Measurements from ENCODE around the gene SNX9. TPM values are rescaled to one million over a fixed set of nuclear protein-coding genes. Genes with fewer than 3 reads are reported as not detected.

SNX9 gene
- polyA plus RNA-seq, 2 of the 4 experiments (the other 2 are of a cell fraction), result 13.9 to 29.8 TPM

DNA sequence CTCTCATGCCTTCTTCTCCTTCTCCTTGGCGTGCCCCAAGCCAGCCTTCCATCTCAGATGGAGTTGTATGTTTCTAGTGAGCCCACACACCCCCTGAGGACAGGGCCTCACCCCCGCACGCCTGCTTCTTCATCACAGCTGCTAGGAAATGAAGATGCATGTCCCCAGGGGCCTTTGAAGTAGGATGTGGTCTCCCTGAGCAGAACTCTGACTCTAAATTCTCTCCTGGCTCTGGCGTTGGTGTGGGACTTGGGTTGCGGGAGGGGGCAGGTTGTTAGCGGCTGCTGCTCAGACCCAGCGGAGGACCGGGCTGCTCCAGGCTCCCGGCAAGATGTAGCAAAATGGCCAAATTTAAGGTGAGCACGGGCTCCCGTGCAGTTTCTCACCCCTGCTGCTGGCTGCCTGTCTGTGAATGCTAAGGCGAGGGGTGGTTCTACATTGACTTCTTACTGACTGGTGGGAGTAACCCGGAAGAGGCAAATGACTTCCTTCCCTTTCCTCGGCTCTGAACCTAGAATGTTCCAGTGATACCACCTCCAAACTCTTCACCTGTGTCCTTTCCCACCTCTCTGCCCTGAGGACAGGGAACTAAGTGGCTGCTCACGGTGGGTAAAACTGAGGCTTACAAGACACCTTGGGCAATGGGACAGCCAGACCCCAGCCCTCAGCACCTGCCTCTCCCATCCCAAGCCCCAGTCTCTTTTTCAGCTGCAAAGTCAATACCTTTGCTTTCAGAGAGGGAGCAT lies 167.4 kb downstream of the SNX9 start:
- ATAC-seq, result peak in 1 of 2 experiments; percentile 18; a peak in 1 of 6 replicates
- no peak for FAIRE-seq
- 77% methylated on average over 9 of the region's 15 CpGs for WGBS (ENCODE audit: missing lambda C conversion rate)
- H3K27ac ChIP-seq, result peak overlapping the region; percentile 78 to 82
- CTCF ChIA-PET, result interaction anchor here (1.0 to 1.5 kb wide), 4 partner anchors 9 to 50 kb away, joined by 3 to 5 read pairs (median 3); no protein-coding TSS in a partner anchor
- peak overlapping the region; percentile 87 for H3K4me2 ChIP-seq
- TF ChIP-seq, protein P1, sequence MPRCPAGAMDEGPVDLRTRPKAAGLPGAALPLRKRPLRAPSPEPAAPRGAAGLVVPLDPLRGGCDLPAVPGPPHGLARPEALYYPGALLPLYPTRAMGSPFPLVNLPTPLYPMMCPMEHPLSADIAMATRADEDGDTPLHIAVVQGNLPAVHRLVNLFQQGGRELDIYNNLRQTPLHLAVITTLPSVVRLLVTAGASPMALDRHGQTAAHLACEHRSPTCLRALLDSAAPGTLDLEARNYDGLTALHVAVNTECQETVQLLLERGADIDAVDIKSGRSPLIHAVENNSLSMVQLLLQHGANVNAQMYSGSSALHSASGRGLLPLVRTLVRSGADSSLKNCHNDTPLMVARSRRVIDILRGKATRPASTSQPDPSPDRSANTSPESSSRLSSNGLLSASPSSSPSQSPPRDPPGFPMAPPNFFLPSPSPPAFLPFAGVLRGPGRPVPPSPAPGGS (IDR thresholded peaks at IDR 0.05), result no peak
- TF ChIP-seq CHD2 (IDR thresholded peaks at IDR 0.05; ENCODE audit: low read length, partially characterized antibody) (no peak), RARB (CRISPR knock-in tag; IDR thresholded peaks at IDR 0.05) (no peak), RCOR1 (IDR thresholded peaks at IDR 0.05; ENCODE audit: low read depth, low read length) (no peak), HOXB5 (CRISPR knock-in tag; IDR thresholded peaks at IDR 0.05) (no peak), CEBPB (IDR thresholded peaks at IDR 0.05) (no peak), BHLHE40 (IDR thresholded peaks at IDR 0.05; ENCODE audit: low read depth, low read length) (no peak)
- TF ChIP-seq, protein P2, sequence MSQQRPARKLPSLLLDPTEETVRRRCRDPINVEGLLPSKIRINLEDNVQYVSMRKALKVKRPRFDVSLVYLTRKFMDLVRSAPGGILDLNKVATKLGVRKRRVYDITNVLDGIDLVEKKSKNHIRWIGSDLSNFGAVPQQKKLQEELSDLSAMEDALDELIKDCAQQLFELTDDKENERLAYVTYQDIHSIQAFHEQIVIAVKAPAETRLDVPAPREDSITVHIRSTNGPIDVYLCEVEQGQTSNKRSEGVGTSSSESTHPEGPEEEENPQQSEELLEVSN (IDR thresholded peaks at IDR 0.05; ENCODE audit: borderline replicate concordance, low read depth), result no peak
- TF ChIP-seq, protein P3, sequence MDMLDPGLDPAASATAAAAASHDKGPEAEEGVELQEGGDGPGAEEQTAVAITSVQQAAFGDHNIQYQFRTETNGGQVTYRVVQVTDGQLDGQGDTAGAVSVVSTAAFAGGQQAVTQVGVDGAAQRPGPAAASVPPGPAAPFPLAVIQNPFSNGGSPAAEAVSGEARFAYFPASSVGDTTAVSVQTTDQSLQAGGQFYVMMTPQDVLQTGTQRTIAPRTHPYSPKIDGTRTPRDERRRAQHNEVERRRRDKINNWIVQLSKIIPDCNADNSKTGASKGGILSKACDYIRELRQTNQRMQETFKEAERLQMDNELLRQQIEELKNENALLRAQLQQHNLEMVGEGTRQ (IDR thresholded peaks at IDR 0.05), result no peak
- H3K4me3 ChIP-seq, result no peak overlapping the region
- no peak for DNase-seq (ENCODE audit: low read depth in 1 of 2, low spot score in 1 of 2)
- peaks cover 80% of the 10 kb centered on the region for H3K4me1 ChIP-seq
- H3K9me3 ChIP-seq, result no peaks in the 10 kb centered on the region
- POLR2A ChIA-PET, result no interaction called here

GRCh38 chr6:157991067-157991432 lies 168.0 kb downstream of the SNX9 start:
- ATAC-seq, result no peak
- DNase-seq (ENCODE audit: low read depth in 1 of 2, low spot score in 1 of 2), result no peak
- FAIRE-seq, result no peak
- Histone ChIP-seq H3K4me2 (peak overlapping the region; percentile 87; the same call in 2 of the 3 replicates), H3K4me1 (peaks cover 74% of the 10 kb centered on the region), H3K9me3 (no peaks in the 10 kb centered on the region), H3K4me3 (no peak overlapping the region), H3K27ac (peak overlapping the region in 1 of 2 experiments; percentile 82; a peak in 3 of 6 replicates)
- CTCF ChIA-PET, result interaction anchor here (1.0 to 1.5 kb wide), 3 partner anchors 9 to 50 kb away, joined by 3 to 5 read pairs (median 3); no protein-coding TSS in a partner anchor
- POLR2A ChIA-PET, result no interaction called here
- TF ChIP-seq ESRRA (IDR thresholded peaks at IDR 0.05; ENCODE audit: borderline replicate concordance, low read length) (no peak), ZNF302 (CRISPR knock-in tag; IDR thresholded peaks at IDR 0.05) (no peak), SMC3 (IDR thresholded peaks at IDR 0.05) (no peak), EHF (CRISPR knock-in tag; IDR thresholded peaks at IDR 0.05) (no peak), FOSB (CRISPR knock-in tag; IDR thresholded peaks at IDR 0.05) (no peak), CEBPB (IDR thresholded peaks at IDR 0.05) (no peak)
- 88% methylated on average over 9 of the region's 11 CpGs for WGBS (ENCODE audit: missing lambda C conversion rate)

GRCh38 chr6:157993076-157993475 lies 170.0 kb downstream of the SNX9 start:
- FAIRE-seq, result no peak
- Histone ChIP-seq H3K4me2 (peak overlapping the region; percentile 43; the same call in 1 of the 3 replicates), H3K4me3 (no peak overlapping the region), H3K4me1 (peaks cover 61% of the 10 kb centered on the region), H3K27ac (0 out of 6 replicates have a peak overlapping the region, but pooled peaks of 1 of the 2 experiments have one; percentile 37), H3K9me3 (no peaks in the 10 kb centered on the region)
- TF ChIP-seq ZC3H11A (IDR thresholded peaks at IDR 0.05), result no peak
- no peak for TF ChIP-seq POLR2AphosphoS2 (conservative IDR thresholded peaks at IDR 0.05; ENCODE audit: low read length)
- no peak for TF ChIP-seq HDAC2 (IDR thresholded peaks at IDR 0.05)
- TF ChIP-seq TFCP2L1 (CRISPR knock-in tag; IDR thresholded peaks at IDR 0.05), result no peak
- no peak for TF ChIP-seq NFE2L2 (conservative IDR thresholded peaks at IDR 0.05; ENCODE audit: low read length)
- no peak for TF ChIP-seq JUNB (IDR thresholded peaks at IDR 0.05)
- ChIA-PET CTCF (interaction anchor here (0.8 to 2.8 kb wide), 5 partner anchors 10 to 237 kb away, joined by 3 to 15 read pairs (median 10); partner anchors contain the start of gene SYNJ2), POLR2A (no interaction called here)
- no peak for ATAC-seq
- WGBS (ENCODE audit: missing lambda C conversion rate), result 90% methylated on average over 3 of the region's 3 CpGs
- DNase-seq (ENCODE audit: low read depth in 1 of 2, low spot score in 1 of 2), result no peak

Measured in A549 (cell line).